Measurements from ENCODE around the gene TNFAIP8. TPM values are rescaled to one million over a fixed set of nuclear protein-coding genes. Genes with fewer than 3 reads are reported as not detected.
A peak's percentile ranks its signal among the peaks of the same experiment; 100 is the strongest.

TNFAIP8 gene
- total and polyA plus RNA-seq, 10 of the 15 experiments (the other 5 are each of a cell fraction or from before 2014, with no cell fraction given), result 124 to 324 (median 177) TPM

DNA sequence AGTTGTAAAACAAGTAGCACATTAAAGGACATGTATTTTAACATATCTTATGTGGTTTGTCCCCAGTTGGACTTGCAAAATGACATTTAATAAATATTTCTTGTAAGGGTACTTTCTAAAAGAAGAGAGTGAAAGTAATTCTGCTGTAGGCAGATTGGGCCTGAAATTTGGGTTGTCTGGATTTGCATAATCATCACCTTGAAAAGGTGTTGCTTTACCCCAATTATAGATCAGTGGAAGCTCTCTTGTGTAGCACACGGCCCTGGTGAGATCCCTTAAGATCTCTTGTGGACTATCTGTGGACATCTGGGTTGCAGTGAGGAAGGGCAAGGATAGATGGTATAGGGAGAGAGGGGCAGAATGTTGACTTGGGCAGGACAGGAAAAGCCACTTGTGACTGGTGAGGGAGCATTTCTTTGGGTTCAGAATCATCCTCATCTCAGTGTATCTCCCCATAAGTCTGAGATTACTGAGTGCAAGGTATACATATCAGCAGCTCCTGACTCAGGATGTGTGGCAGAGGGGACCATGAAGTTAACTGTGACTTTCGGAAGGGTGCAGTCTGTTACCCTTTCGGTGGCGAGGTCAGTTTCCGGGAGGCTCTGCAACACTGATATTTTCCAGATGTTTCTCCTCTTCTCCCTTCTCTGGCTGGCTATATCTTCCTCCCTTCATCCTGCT, 2.0 kb upstream of the TNFAIP8 start:
- 1% methylated on average over 5 of the region's 5 CpGs for WGBS (ENCODE audit: insufficient coverage, insufficient replicate concordance, low lambda C conversion rate, missing lambda C conversion rate)
- Histone ChIP-seq H3K4me3 (peak overlapping the region; percentile 57), H3K4me2 (ENCODE audit: control insufficient read depth, insufficient read depth) (peak overlapping the region; percentile 95), H3K9me3 (replicated peaks; ENCODE audit: control insufficient read depth, insufficient read depth, low read length) (no peaks in the 10 kb centered on the region), H3K27me3 (replicated peaks in 1 of 2; ENCODE audit: control insufficient read depth in 2 of 2, insufficient read depth in 2 of 2, low read length in 1 of 2) (no peaks in the 10 kb centered on the region), H4K20me1 (ENCODE audit: control insufficient read depth, insufficient read depth) (peaks cover 4% of the 10 kb centered on the region; the same call in 1 of the 2 replicates), H3K9ac (ENCODE audit: control insufficient read depth, insufficient read depth, low read length) (peak overlapping the region; percentile 41; the same call in 1 of the 2 replicates), H3K27ac (ENCODE audit: control insufficient read depth, insufficient read depth) (peak overlapping the region; percentile 92), H3K36me3 (ENCODE audit: control insufficient read depth in 2 of 2, insufficient read depth in 2 of 2, low read length in 1 of 2) (0 out of 4 replicates have a peak, but pooled peaks cover 0 to under 1% of the 10 kb centered on the region in 2 experiments), H3K4me1 (ENCODE audit: control insufficient read depth, insufficient read depth, low read length) (peaks cover 27% of the 10 kb centered on the region), H3K79me2 (ENCODE audit: control insufficient read depth, insufficient read depth, low read length) (peaks cover 100% of the 10 kb centered on the region), H2AFZ (ENCODE audit: control insufficient read depth, low read depth, low read length) (no peak overlapping the region)
- ATAC-seq, result peak; percentile 72
- intact Hi-C loops (cut with micrococcal nuclease; ENCODE audit: unreplicated experiment) (loop anchor here (1.0 to 10.0 kb wide), 3 partner anchors 14 to 629 kb away; no protein-coding TSS in a partner anchor), in situ Hi-C loops (cut with MboI) (no loop called here)
- POLR2A ChIA-PET, result interaction anchor here (0.6 to 20.5 kb wide), 8 partner anchors 8 to 80 kb away, joined by 4 to 657 read pairs (median 4); no protein-coding TSS in a partner anchor
- RAD21 ChIA-PET (ENCODE audit: unreplicated experiment), result interaction anchor here (0.7 to 17.9 kb wide), 9 partner anchors 8 to 81 kb away, joined by 3 to 501 read pairs (median 4); no protein-coding TSS in a partner anchor
- peak; percentile 61 for FAIRE-seq
- peak; percentile 72 for DNase-seq (ENCODE audit: low read depth, low spot score)
- SMC1A ChIA-PET (ENCODE audit: uncharacterized antibody, unreplicated experiment), result interaction anchor here (0.8 to 34.8 kb wide), 12 partner anchors 6 to 81 kb away, joined by 3 to 1117 read pairs (median 5); partner anchors contain the start of gene TNFAIP8
- no TSS peak for BruUV-seq (replicated peaks)
- CTCF ChIA-PET, result interaction anchor here (0.8 to 6.4 kb wide), 10 partner anchors 7 to 366 kb away, joined by 3 to 154 read pairs (median 4); partner anchors contain the start of gene DTWD2
- no peak for TF ChIP-seq SREBF2 (IDR thresholded peaks at IDR 0.05; ENCODE audit: low read length)
- TF ChIP-seq ELK1 (IDR thresholded peaks at IDR 0.05; ENCODE audit: low read depth, low read length), result no peak
- 0 out of 2 replicates have a peak, but pooled peaks have one; percentile 29 for TF ChIP-seq NBN (IDR thresholded peaks at IDR 0.05)
- TF ChIP-seq, protein P1, sequence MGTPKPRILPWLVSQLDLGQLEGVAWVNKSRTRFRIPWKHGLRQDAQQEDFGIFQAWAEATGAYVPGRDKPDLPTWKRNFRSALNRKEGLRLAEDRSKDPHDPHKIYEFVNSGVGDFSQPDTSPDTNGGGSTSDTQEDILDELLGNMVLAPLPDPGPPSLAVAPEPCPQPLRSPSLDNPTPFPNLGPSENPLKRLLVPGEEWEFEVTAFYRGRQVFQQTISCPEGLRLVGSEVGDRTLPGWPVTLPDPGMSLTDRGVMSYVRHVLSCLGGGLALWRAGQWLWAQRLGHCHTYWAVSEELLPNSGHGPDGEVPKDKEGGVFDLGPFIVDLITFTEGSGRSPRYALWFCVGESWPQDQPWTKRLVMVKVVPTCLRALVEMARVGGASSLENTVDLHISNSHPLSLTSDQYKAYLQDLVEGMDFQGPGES (IDR thresholded peaks at IDR 0.05), result no peak
- no peak for TF ChIP-seq YBX1 (IDR thresholded peaks at IDR 0.05)
- no peak for TF ChIP-seq ZNF207 (IDR thresholded peaks at IDR 0.05; ENCODE audit: borderline replicate concordance)
- TF ChIP-seq NRF1 (conservative IDR thresholded peaks at IDR 0.05; ENCODE audit: low read depth, low read length), result no peak
- TF ChIP-seq ZNF24 (IDR thresholded peaks at IDR 0.05), result no peak
- TF ChIP-seq SMARCA5 (IDR thresholded peaks at IDR 0.05), result peak; percentile 65; the same call in 1 of the 2 replicates
- 0 out of 2 replicates have a peak, but pooled peaks have one; percentile 66 for TF ChIP-seq TCF3 (IDR thresholded peaks at IDR 0.05; ENCODE audit: borderline replicate concordance, insufficient read depth, low read depth, low read length)
- TF ChIP-seq NR2F1 (conservative IDR thresholded peaks at IDR 0.05), result peak; percentile 22; the same call in 1 of the 2 replicates
- peak; percentile 73; the same call in 1 of the 2 replicates for TF ChIP-seq SMAD5 (IDR thresholded peaks at IDR 0.05; ENCODE audit: low read depth)
- peak in 1 of 2 experiments; percentile 83; a peak in 2 of 4 replicates for TF ChIP-seq ETV6 (conservative IDR thresholded peaks at IDR 0.05 in 1 of 2, IDR thresholded peaks at IDR 0.05 in 1 of 2; ENCODE audit: borderline replicate concordance in 1 of 2, low read depth in 1 of 2)
- no peak for TF ChIP-seq MYC (IDR thresholded peaks at IDR 0.05; ENCODE audit: insufficient read depth, insufficient read length, insufficient replicate concordance, low read length, severe bottlenecking)
- no peak; the same call in 1 of the 2 replicates for TF ChIP-seq DPF2 (IDR thresholded peaks at IDR 0.05)
- TF ChIP-seq MLLT1 (IDR thresholded peaks at IDR 0.05), result peak; percentile 55; the same call in 1 of the 2 replicates
- peak; percentile 29 to 40; a peak in 2 of 4 replicates for TF ChIP-seq IKZF2 (IDR thresholded peaks at IDR 0.05)
- TF ChIP-seq EZH2 (IDR thresholded peaks at IDR 0.05; ENCODE audit: borderline replicate concordance, control insufficient read depth, low read depth, low read length), result no peak
- TF ChIP-seq SIX5 (IDR thresholded peaks at IDR 0.05; ENCODE audit: low read depth, low read length, severe bottlenecking), result no peak
- peak; percentile 35; the same call in 1 of the 2 replicates for TF ChIP-seq MTA2 (IDR thresholded peaks at IDR 0.05; ENCODE audit: low read depth)

Measured in GM12878 (cell line).